ENCODE results near the gene CDH23. TPM values are rescaled to one million over a fixed set of nuclear protein-coding genes. Genes with fewer than 3 reads are reported as not detected.

CDH23 gene
- total and polyA plus RNA-seq, 2 donors (not counting 1 experiment from before 2014, with no cell fraction given) = 0.37 to 0.89 TPM

- no peak overlapping the region for H3K4me3 Mint-ChIP-seq
- no peaks in the 10 kb centered on the region for H3K9me3 Mint-ChIP-seq (ENCODE audit: insufficient read depth)
- CTCF ChIA-PET = no interaction called here
Measured at GRCh38 chr10:71658467-71658745, 261.7 kb downstream of the CDH23 start.

DNA sequence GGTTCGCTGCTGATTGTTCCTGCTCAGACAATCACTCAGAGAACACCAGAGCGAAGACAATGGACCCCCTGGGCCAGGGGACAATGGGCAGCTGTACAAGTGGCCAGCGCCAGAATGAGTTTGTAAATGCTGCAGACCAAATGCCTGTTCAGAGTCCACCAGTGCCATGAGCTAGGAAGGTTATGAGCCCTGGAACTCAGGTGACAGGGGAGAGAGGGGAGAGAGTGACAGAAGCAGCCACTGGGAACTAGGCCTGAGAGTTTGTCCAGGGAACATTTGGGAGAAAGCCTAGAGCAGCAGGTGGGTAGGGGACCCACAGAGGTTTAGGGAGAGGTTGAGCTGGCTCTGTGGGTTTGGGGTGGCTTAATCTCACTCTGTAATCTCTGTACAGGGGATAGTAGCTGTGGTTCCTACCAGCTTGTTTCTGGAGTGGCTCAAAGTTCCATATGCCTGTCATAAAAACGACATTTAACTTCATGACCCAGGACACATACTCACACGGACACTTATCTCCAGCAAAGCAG is 262.5 kb downstream of the CDH23 start:
- no peak overlapping the region for H3K27ac ChIP-seq (ENCODE audit: low read length in 2 of 2)
- Mint-ChIP-seq H3K4me3 (no peak overlapping the region), H3K9me3 (ENCODE audit: insufficient read depth) (no peaks in the 10 kb centered on the region), H3K27me3 (no peaks in the 10 kb centered on the region), H3K27ac (no peak overlapping the region), H3K4me1 (peaks cover 2% of the 10 kb centered on the region)
- no peak for TF ChIP-seq EZH2 (IDR thresholded peaks at IDR 0.05; ENCODE audit: borderline replicate concordance, insufficient read depth, low read depth, low read length, poor library complexity, severe bottlenecking)
- DNase-seq (no peak), ATAC-seq (ENCODE audit: low read depth) (no peak)
- H3K9ac ChIP-seq (ENCODE audit: low read length) = no peak overlapping the region
- H3K4me1 ChIP-seq (ENCODE audit: control insufficient read depth in 2 of 2, insufficient read depth in 2 of 2, low read length in 2 of 2) = peaks cover 0 to 4% of the 10 kb centered on the region in 2 donors
- H3K79me2 ChIP-seq (ENCODE audit: control insufficient read depth, insufficient read depth, low read length) = no peaks in the 10 kb centered on the region
- peaks cover 0 to 11% (median 10%) of the 10 kb centered on the region in 3 donors for H3K9me3 ChIP-seq (ENCODE audit: control extremely low read depth in 1 of 3, control insufficient read depth in 2 of 3, insufficient read depth in 1 of 3, low read length in 2 of 3)
- no peak overlapping the region for H3K4me3 ChIP-seq (ENCODE audit: control extremely low read depth in 1 of 5, extremely low read depth in 1 of 5, insufficient read depth in 1 of 5, low read depth in 2 of 5, low read length in 4 of 5)
- H4K20me1 ChIP-seq (ENCODE audit: control insufficient read depth, insufficient read depth, low read length, poor library complexity, severe bottlenecking) = no peaks in the 10 kb centered on the region
- no peaks in the 10 kb centered on the region for H3K27me3 ChIP-seq (replicated peaks in 1 of 4; ENCODE audit: control extremely low read depth in 1 of 4, control insufficient read depth in 3 of 4, insufficient read depth in 4 of 4, low read length in 3 of 4)
- 100% methylated on average over 3 of the region's 5 CpGs for WGBS (ENCODE audit: insufficient coverage)
- no peak overlapping the region for H2AFZ ChIP-seq (ENCODE audit: insufficient read depth, low read depth, low read length, poor library complexity, severe bottlenecking)
- POLR2A ChIA-PET = no interaction called here
- no peak overlapping the region for H3K4me2 ChIP-seq (replicated peaks; ENCODE audit: low read depth, low read length, poor library complexity, severe bottlenecking)
- intact Hi-C loops (cut with micrococcal nuclease) = no loop called here
- H3K36me3 ChIP-seq (replicated peaks in 1 of 2; ENCODE audit: control extremely low read depth in 1 of 2, control insufficient read depth in 1 of 2, extremely low read depth in 1 of 2, insufficient read depth in 2 of 2, low read length in 1 of 2) = no peaks in the 10 kb centered on the region
- CTCF ChIA-PET = interaction anchor here (0.9 to 1.3 kb wide), 2 partner anchors 47 to 238 kb away, joined by 3 to 4 read pairs; no protein-coding TSS in a partner anchor

More at GRCh38 chr10:71658467-71658745, 261.7 kb downstream of the CDH23 start:
- no peak for DNase-seq
- Histone ChIP-seq H3K9me3 (ENCODE audit: control extremely low read depth in 1 of 3, control insufficient read depth in 2 of 3, insufficient read depth in 1 of 3, low read length in 2 of 3) (peaks cover 0 to 11% (median 10%) of the 10 kb centered on the region in 3 donors), H3K4me2 (replicated peaks; ENCODE audit: low read depth, low read length, poor library complexity, severe bottlenecking) (no peak overlapping the region), H3K27me3 (replicated peaks in 1 of 4; ENCODE audit: control extremely low read depth in 1 of 4, control insufficient read depth in 3 of 4, insufficient read depth in 4 of 4, low read length in 3 of 4) (no peaks in the 10 kb centered on the region), H3K27ac (ENCODE audit: low read length in 2 of 2) (no peak overlapping the region), H2AFZ (ENCODE audit: insufficient read depth, low read depth, low read length, poor library complexity, severe bottlenecking) (no peak overlapping the region), H3K79me2 (ENCODE audit: control insufficient read depth, insufficient read depth, low read length) (no peaks in the 10 kb centered on the region), H3K9ac (ENCODE audit: low read length) (no peak overlapping the region), H4K20me1 (ENCODE audit: control insufficient read depth, insufficient read depth, low read length, poor library complexity, severe bottlenecking) (no peaks in the 10 kb centered on the region), H3K4me3 (ENCODE audit: control extremely low read depth in 1 of 5, extremely low read depth in 1 of 5, insufficient read depth in 1 of 5, low read depth in 2 of 5, low read length in 4 of 5) (no peak overlapping the region), H3K4me1 (ENCODE audit: control insufficient read depth in 2 of 2, insufficient read depth in 2 of 2, low read length in 2 of 2) (peaks cover 0 to 4% of the 10 kb centered on the region in 2 donors), H3K36me3 (replicated peaks in 1 of 2; ENCODE audit: control extremely low read depth in 1 of 2, control insufficient read depth in 1 of 2, extremely low read depth in 1 of 2, insufficient read depth in 2 of 2, low read length in 1 of 2) (no peaks in the 10 kb centered on the region)
- intact Hi-C loops (cut with micrococcal nuclease) = no loop called here
- POLR2A ChIA-PET = no interaction called here
- Mint-ChIP-seq H3K27me3 (no peaks in the 10 kb centered on the region), H3K4me1 (peaks cover 2% of the 10 kb centered on the region), H3K27ac (no peak overlapping the region)
- 94% methylated on average over 8 of the region's 8 CpGs for WGBS (ENCODE audit: insufficient coverage)
- no peak for ATAC-seq (ENCODE audit: low read depth)
- no peak for TF ChIP-seq EZH2 (IDR thresholded peaks at IDR 0.05; ENCODE audit: borderline replicate concordance, insufficient read depth, low read depth, low read length, poor library complexity, severe bottlenecking)
- no peak for TF ChIP-seq CTCF (IDR thresholded peaks at IDR 0.05)
